Retina (tissue), 1 donor: ENCODE data around the gene MRPL32.
A peak's percentile ranks its signal among the peaks of the same experiment; 100 is the strongest.

Experiments
- DNase-seq: peaks from one replicate; pipeline ENCODE4 v3.0.0-alpha.2; 2016

MRPL32 gene

GRCh38 chr7:42928754-42929153, 3.4 kb upstream of the MRPL32 start:
- no peak for DNase-seq

- no peak for DNase-seq
Measured at GRCh38 chr7:42929449-42929848, 2.7 kb upstream of the MRPL32 start.

GRCh38 chr7:42930889-42931288, 1.3 kb upstream of the MRPL32 start:
- no peak for DNase-seq

GRCh38 chr7:42931447-42931833, 736 bp upstream of the MRPL32 start:
- no peak for DNase-seq

GRCh38 chr7:42932811-42933591, 825 bp downstream of the MRPL32 start:
- no peak for DNase-seq

GRCh38 chr7:42934291-42934690, 2.1 kb downstream of the MRPL32 start:
- DNase-seq: no peak

- no peak for DNase-seq
Measured at GRCh38 chr7:42935861-42936260, 3.7 kb downstream of the MRPL32 start.

- no peak for DNase-seq
Measured at GRCh38 chr7:42939457-42940240, 7.5 kb downstream of the MRPL32 start.

- peak; percentile 75 for DNase-seq
Measured at GRCh38 chr7:42940985-42941847, 9.0 kb downstream of the MRPL32 start.

GRCh38 chr7:42945821-42946626, 13.8 kb downstream of the MRPL32 start:
- no peak for DNase-seq

GRCh38 chr7:42946627-42946950, 14.4 kb downstream of the MRPL32 start:
- DNase-seq: no peak

GRCh38 chr7:42947521-42947920, 15.3 kb downstream of the MRPL32 start:
- no peak for DNase-seq

- no peak for DNase-seq
Measured at GRCh38 chr7:42950417-42950816, 18.2 kb downstream of the MRPL32 start.

GRCh38 chr7:42952328-42952727, 20.2 kb downstream of the MRPL32 start:
- no peak for DNase-seq

GRCh38 chr7:42953994-42954393, 21.8 kb downstream of the MRPL32 start:
- no peak for DNase-seq

- DNase-seq: no peak
Measured at GRCh38 chr7:42956062-42956461, 23.9 kb downstream of the MRPL32 start.

GRCh38 chr7:42959549-42959948, 27.4 kb downstream of the MRPL32 start:
- DNase-seq: no peak

GRCh38 chr7:42960762-42961161, 28.6 kb downstream of the MRPL32 start:
- peak; percentile 15 for DNase-seq

- DNase-seq: no peak
Measured at GRCh38 chr7:42961170-42961569, 29.0 kb downstream of the MRPL32 start.

- no peak for DNase-seq
Measured at GRCh38 chr7:42964293-42964692, 32.1 kb downstream of the MRPL32 start.

- DNase-seq: no peak
Measured at GRCh38 chr7:42964849-42965805, 33.0 kb downstream of the MRPL32 start.
